Caco-2 (cell line): ENCODE measurements around the gene LRRC46. TPM values are rescaled to one million over a fixed set of nuclear protein-coding genes. Genes with fewer than 3 reads are reported as not detected.

Experiments
- BruUV-seq: library from RNA; stranded (reverse); fragments of 400-500 nt; replicated peaks from 2 replicates; lab custom pipeline; 2021; lab: Mats Ljungman, UMichigan
- CTCF ChIA-PET: fragments of 300-600 bp; sonication (Branson Sonifier 250); formaldehyde crosslinking; loops from one replicate; lab custom pipeline; 2022; ENCODE audit warnings: antibody characterized with exemption; lab: Charles Lee
- POLR2A ChIA-PET: fragments of 300-600 bp; sonication (Branson Sonifier 250); formaldehyde crosslinking; loops from one replicate; lab custom pipeline; 2022; ENCODE audit warnings: antibody characterized with exemption; lab: Charles Lee
- DNase-seq, 2 experiments: peaks; one replicate each; pipeline versions ENCODE4 v3.0.0 to v3.0.0-alpha.2; 2020 to 2022
- H3K27me3 ChIP-seq: replicated peaks from 2 replicates; pipeline ENCODE4 v1.6.0; 2011; ENCODE audit warnings: low read length; ENCODE audit not compliant: control insufficient read depth, insufficient read depth
- H3K36me3 ChIP-seq: 2 replicates; pipeline ENCODE4 v1.5.1; 2011; ENCODE audit warnings: low read length; ENCODE audit not compliant: control insufficient read depth, insufficient read depth
- H3K4me1 ChIP-seq: fragments of 250-450 bp; sonication (Bioruptor Pico); 2 replicates; pipeline ENCODE4 v1.5.1; 2020; ENCODE audit warnings: mild to moderate bottlenecking
- H3K4me3 ChIP-seq: 2 replicates; pipeline ENCODE4 v1.5.1; 2011; ENCODE audit warnings: low read depth, mild to moderate bottlenecking, control low read depth, low read length
- H3K9me3 ChIP-seq: fragments of 250-450 bp; sonication (Bioruptor Pico); 2 replicates; pipeline ENCODE4 v1.5.1; 2020; ENCODE audit warnings: mild to moderate bottlenecking, moderate library complexity
- H3K27ac Mint-ChIP-seq: one replicate; pipeline ENCODE4 v1.8.0; 2022; ENCODE audit warnings: mixed read lengths; ENCODE audit not compliant: unreplicated experiment
- H3K27me3 Mint-ChIP-seq: one replicate; pipeline ENCODE4 v1.8.0; 2022; ENCODE audit warnings: mixed read lengths; ENCODE audit not compliant: insufficient read depth, unreplicated experiment
- H3K36me3 Mint-ChIP-seq: one replicate; pipeline ENCODE4 v1.8.0; 2022; ENCODE audit warnings: mild to moderate bottlenecking, mixed read lengths; ENCODE audit not compliant: insufficient read depth, unreplicated experiment
- H3K4me1 Mint-ChIP-seq: one replicate; pipeline ENCODE4 v1.8.0; 2022; ENCODE audit warnings: low read depth, mixed read lengths; ENCODE audit not compliant: unreplicated experiment
- H3K4me3 Mint-ChIP-seq: one replicate; pipeline ENCODE4 v1.8.0; 2022; ENCODE audit warnings: mild to moderate bottlenecking, moderate library complexity, mixed read lengths; ENCODE audit not compliant: unreplicated experiment
- H3K9me3 Mint-ChIP-seq: one replicate; pipeline ENCODE4 v1.8.0; 2022; ENCODE audit warnings: mixed read lengths; ENCODE audit not compliant: unreplicated experiment
- intact Hi-C: fragments of 100-400 bp; cut with micrococcal nuclease; formaldehyde crosslinking; loops from one replicate; pipeline ENCODE4 v1.10.0; 2022; ENCODE audit not compliant: unreplicated experiment
- total RNA-seq: library from RNA; stranded (reverse); gene quantifications from 2 replicates; pipeline ENCODE4 v1.2.3, GENCODE V29; 2022
- TF ChIP-seq, protein P1 (sequence below), 2 experiments: fragments of 200-600 bp in 1 of 2; IDR thresholded peaks; 1 replicate in 1 of 2; 2 replicates in 1 of 2; pipeline versions ENCODE4 v1.5.1 to v1.8.0; 2011 to 2022; ENCODE audit warnings: antibody characterized with exemption in 1 of 2, control low read depth in 1 of 2, inconsistent platforms in 1 of 2, low read depth in 1 of 2, low read length in 1 of 2, mild to moderate bottlenecking in 1 of 2, moderate library complexity in 1 of 2; ENCODE audit not compliant: insufficient read depth in 1 of 2, severe bottlenecking in 1 of 2, unreplicated experiment in 1 of 2

The LRRC46 gene
- total RNA-seq, 1 experiment from 2014 or later = 2.3 TPM

- TF ChIP-seq, protein P1, sequence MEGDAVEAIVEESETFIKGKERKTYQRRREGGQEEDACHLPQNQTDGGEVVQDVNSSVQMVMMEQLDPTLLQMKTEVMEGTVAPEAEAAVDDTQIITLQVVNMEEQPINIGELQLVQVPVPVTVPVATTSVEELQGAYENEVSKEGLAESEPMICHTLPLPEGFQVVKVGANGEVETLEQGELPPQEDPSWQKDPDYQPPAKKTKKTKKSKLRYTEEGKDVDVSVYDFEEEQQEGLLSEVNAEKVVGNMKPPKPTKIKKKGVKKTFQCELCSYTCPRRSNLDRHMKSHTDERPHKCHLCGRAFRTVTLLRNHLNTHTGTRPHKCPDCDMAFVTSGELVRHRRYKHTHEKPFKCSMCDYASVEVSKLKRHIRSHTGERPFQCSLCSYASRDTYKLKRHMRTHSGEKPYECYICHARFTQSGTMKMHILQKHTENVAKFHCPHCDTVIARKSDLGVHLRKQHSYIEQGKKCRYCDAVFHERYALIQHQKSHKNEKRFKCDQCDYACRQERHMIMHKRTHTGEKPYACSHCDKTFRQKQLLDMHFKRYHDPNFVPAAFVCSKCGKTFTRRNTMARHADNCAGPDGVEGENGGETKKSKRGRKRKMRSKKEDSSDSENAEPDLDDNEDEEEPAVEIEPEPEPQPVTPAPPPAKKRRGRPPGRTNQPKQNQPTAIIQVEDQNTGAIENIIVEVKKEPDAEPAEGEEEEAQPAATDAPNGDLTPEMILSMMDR (IDR thresholded peaks at IDR 0.05; ENCODE audit: insufficient read depth in 1 of 2, low read depth in 1 of 2, low read length in 1 of 2, severe bottlenecking in 1 of 2, unreplicated experiment in 1 of 2) = no peak
- Mint-ChIP-seq H3K27ac (no peak overlapping the region), H3K4me1 (peaks cover 38% of the 10 kb centered on the region), H3K9me3 (no peaks in the 10 kb centered on the region), H3K36me3 (peaks cover 27% of the 10 kb centered on the region), H3K4me3 (peak overlapping the region; percentile 90), H3K27me3 (no peaks in the 10 kb centered on the region)
- intact Hi-C loops = no loop called here
- H3K27me3 ChIP-seq = no peaks in the 10 kb centered on the region
- no peak overlapping the region for H3K4me3 ChIP-seq
- BruUV-seq = no TSS peak
- CTCF ChIA-PET = interaction anchor here (0.5 to 14.0 kb wide), 9 partner anchors 9 to 305 kb away, joined by 3 to 904 read pairs (median 4); partner anchors contain the start of genes LRRC46, MRPL10 and SP2
- peaks cover 32% of the 10 kb centered on the region for H3K4me1 ChIP-seq
- DNase-seq = no peak
- no peaks in the 10 kb centered on the region for H3K9me3 ChIP-seq
- H3K36me3 ChIP-seq = no peaks in the 10 kb centered on the region
- POLR2A ChIA-PET = no interaction called here
Measured at GRCh38 chr17:47848198-47848513, 16.7 kb downstream of the LRRC46 start.

DNA sequence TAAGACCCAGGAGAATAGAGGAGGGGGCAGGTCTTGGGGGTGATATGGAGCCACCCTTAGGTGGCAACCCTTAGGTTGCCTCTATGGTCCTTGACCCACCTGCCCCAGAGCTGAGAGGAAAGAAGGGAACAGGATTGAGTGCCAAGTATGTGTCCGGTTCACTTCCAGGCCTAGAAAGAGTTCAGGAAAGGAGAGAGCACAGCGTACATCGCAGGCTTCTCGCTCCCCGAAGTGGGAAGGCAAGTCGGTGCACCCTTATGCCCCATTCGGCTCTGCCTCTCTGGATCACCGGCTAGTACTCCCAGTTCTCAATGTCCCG, 18.9 kb downstream of the LRRC46 start:
- H3K27me3 Mint-ChIP-seq = peaks cover 9% of the 10 kb centered on the region
- POLR2A ChIA-PET = interaction anchor here (0.6 to 2.9 kb wide), 14 partner anchors 9 to 201 kb away, joined by 3 to 25 read pairs (median 6); partner anchors contain the start of genes CDK5RAP3, KPNB1, LRRC46 and MRPL10
- intact Hi-C loops = no loop called here

DNA sequence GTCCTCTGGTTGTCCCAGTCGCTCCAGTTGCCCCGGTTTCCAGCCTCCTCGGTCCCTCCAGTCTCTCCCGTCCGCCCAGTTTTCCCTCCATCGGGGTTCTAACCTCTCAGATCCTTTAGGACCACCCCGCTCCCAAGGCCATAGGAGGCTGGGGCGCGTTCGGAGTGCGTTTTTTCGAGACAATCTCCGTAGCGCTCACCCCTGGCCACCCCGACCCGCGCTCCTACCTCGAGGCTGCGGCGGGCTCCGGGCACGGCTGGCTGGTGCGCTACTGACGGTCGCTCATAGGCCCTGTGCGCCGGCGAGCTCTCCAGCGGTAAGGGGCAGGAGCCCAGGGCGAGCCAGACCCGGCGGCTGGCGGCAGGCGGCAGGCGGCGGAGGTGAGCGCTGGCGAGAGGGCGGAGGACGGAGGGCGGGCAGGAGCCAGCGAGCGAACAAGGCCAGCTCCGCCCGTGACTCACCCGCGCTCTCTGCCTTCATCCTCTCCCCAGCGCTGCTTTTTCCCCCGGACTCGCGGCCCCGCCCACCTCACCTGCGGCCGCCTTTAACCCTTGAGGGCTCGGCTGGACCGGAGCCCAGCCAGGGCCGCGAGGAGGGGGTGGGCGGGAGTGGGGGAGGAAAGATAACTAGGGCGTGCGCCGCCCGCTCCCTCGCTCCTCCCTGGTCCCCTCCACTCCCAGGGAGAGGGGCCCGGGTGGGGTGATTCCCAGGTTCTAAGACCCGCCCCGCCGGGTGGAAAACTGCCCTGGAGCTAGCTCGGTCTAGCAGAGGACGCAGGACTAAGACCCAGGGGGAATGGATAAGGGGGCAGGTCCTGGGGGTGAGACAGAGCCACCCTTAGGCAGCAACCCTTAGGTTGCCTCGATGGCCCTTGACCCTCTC, 19.5 kb downstream of the LRRC46 start, which contains the start of gene SP6:
SP6 (minus strand) TSS at position 472 of the 882 bp plus-strand sequence. CDS start 2,734 bp downstream, outside the sequence.
- TSS peak; percentile 55 for BruUV-seq
- TF ChIP-seq, protein P1 (IDR thresholded peaks at IDR 0.05; ENCODE audit: insufficient read depth in 1 of 2, low read depth in 1 of 2, low read length in 1 of 2, severe bottlenecking in 1 of 2, unreplicated experiment in 1 of 2) = peak; percentile 31 to 57
- ChIA-PET CTCF (interaction anchor here (0.6 to 14.0 kb wide), 18 partner anchors 9 to 812 kb away, joined by 3 to 904 read pairs (median 5); partner anchors contain the start of genes CDK5RAP3, LRRC46, MRPL10 and PNPO), POLR2A (interaction anchor here (0.6 to 2.9 kb wide), 14 partner anchors 10 to 201 kb away, joined by 3 to 25 read pairs (median 6); partner anchors contain the start of genes CDK5RAP3, KPNB1, LRRC46 and MRPL10)
- peak within 1 kb of the TSS; percentile 90 for H3K4me3 Mint-ChIP-seq
- peak within 1 kb of the TSS; percentile 56 for H3K4me3 ChIP-seq
- DNase-seq = peak; percentile 98 to 99
- H3K4me1 Mint-ChIP-seq = peaks cover 23% of the 10 kb centered on the region
- intact Hi-C loops = loop anchor here (1.0 kb wide), 3 partner anchors 8 to 33 kb away; no protein-coding TSS in a partner anchor
- peak within 1 kb of the TSS; percentile 77 for H3K27ac Mint-ChIP-seq
- peaks cover 12% of the 10 kb centered on the region for H3K27me3 Mint-ChIP-seq
- H3K9me3 ChIP-seq = no peaks in the 10 kb centered on the region
- H3K9me3 Mint-ChIP-seq = no peaks in the 10 kb centered on the region
- H3K27me3 ChIP-seq = no peaks in the 10 kb centered on the region
- H3K36me3 ChIP-seq = no peaks in the 10 kb centered on the region
- H3K36me3 Mint-ChIP-seq = peaks cover 27% of the 10 kb centered on the region
- H3K4me1 ChIP-seq = peaks cover 12% of the 10 kb centered on the region

More for the DNA sequence above, 18.9 kb downstream of the LRRC46 start:
- Mint-ChIP-seq H3K36me3 (peaks cover 27% of the 10 kb centered on the region), H3K9me3 (no peaks in the 10 kb centered on the region), H3K27ac (peak overlapping the region; percentile 77), H3K4me1 (peaks cover 23% of the 10 kb centered on the region), H3K4me3 (peak overlapping the region; percentile 90)
- Histone ChIP-seq H3K4me1 (peaks cover 12% of the 10 kb centered on the region), H3K36me3 (no peaks in the 10 kb centered on the region), H3K9me3 (no peaks in the 10 kb centered on the region), H3K4me3 (peak overlapping the region; percentile 56), H3K27me3 (no peaks in the 10 kb centered on the region)
- CTCF ChIA-PET = interaction anchor here (0.7 to 14.0 kb wide), 16 partner anchors 8 to 812 kb away, joined by 3 to 904 read pairs (median 7); partner anchors contain the start of genes CDK5RAP3, LRRC46, MRPL10 and PNPO
- TF ChIP-seq, protein P1 (IDR thresholded peaks at IDR 0.05; ENCODE audit: insufficient read depth in 1 of 2, low read depth in 1 of 2, low read length in 1 of 2, severe bottlenecking in 1 of 2, unreplicated experiment in 1 of 2) = no peak
- no TSS peak for BruUV-seq
- DNase-seq = no peak
